KMS-11 (cell line): ENCODE measurements around the gene PDCL3.

ENCODE experiments used
- H2AFZ ChIP-seq: fragments of 200-600 bp; sonication (generic); 2 replicates; pipeline ENCODE4 v1.6.1; 2016; ENCODE audit warnings: antibody characterized with exemption, mixed run types, low read depth
- H3K27ac ChIP-seq: fragments of 200-600 bp; sonication (generic); 2 replicates; pipeline ENCODE4 v1.6.1; 2016; ENCODE audit warnings: mild to moderate bottlenecking, mixed run types
- H3K27me3 ChIP-seq: fragments of 200-600 bp; sonication (generic); 2 replicates; pipeline ENCODE4 v1.6.1; 2017; ENCODE audit warnings: mild to moderate bottlenecking, low read depth, mixed run types, moderate library complexity; ENCODE audit not compliant: insufficient read depth
- H3K36me3 ChIP-seq: fragments of 200-600 bp; sonication (generic); 2 replicates; pipeline ENCODE4 v1.6.1; 2017; ENCODE audit warnings: mild to moderate bottlenecking, mixed run types; ENCODE audit not compliant: insufficient read depth
- H3K4me1 ChIP-seq: fragments of 200-600 bp; sonication (generic); 2 replicates; pipeline ENCODE4 v1.6.1; 2016; ENCODE audit warnings: mild to moderate bottlenecking, low read depth, mixed run types; ENCODE audit not compliant: poor library complexity, severe bottlenecking
- H3K4me2 ChIP-seq: fragments of 200-600 bp; sonication (generic); 2 replicates; pipeline ENCODE4 v1.7.0; 2016; ENCODE audit warnings: mild to moderate bottlenecking, mixed run types
- H3K4me3 ChIP-seq: fragments of 200-600 bp; sonication (generic); IDR thresholded peaks from 2 replicates; pipeline ENCODE4 v1.6.1; 2017; ENCODE audit warnings: low read depth, low read length, mixed read lengths; ENCODE audit not compliant: insufficient read depth
- H3K79me2 ChIP-seq: fragments of 200-600 bp; sonication (generic); 2 replicates; pipeline ENCODE4 v1.6.1; 2016; ENCODE audit warnings: low read depth, mixed run types; ENCODE audit not compliant: insufficient read depth
- H3K9ac ChIP-seq: fragments of 200-600 bp; sonication (generic); 2 replicates; pipeline ENCODE4 v1.6.1; 2016; ENCODE audit warnings: mild to moderate bottlenecking, mixed run types
- H4K20me1 ChIP-seq: fragments of 200-600 bp; sonication (generic); 2 replicates; pipeline ENCODE4 v1.6.1; 2016; ENCODE audit warnings: mild to moderate bottlenecking, mixed run types; ENCODE audit not compliant: insufficient read depth
- CTCF ChIP-seq: fragments of 200-600 bp; sonication (generic); conservative IDR thresholded peaks from 2 replicates; pipeline ENCODE4 v1.6.1; 2017; ENCODE audit warnings: low read depth, mild to moderate bottlenecking, antibody characterized with exemption, low read length, moderate library complexity, mixed read lengths

PDCL3 gene

GRCh38 chr2:100554798-100555407 is 7.9 kb upstream of the PDCL3 start:
- H3K4me2 ChIP-seq, result no peak overlapping the region
- no peak overlapping the region for H3K27ac ChIP-seq
- no peak overlapping the region for H3K4me3 ChIP-seq
- no peak overlapping the region for H2AFZ ChIP-seq
- no peaks in the 10 kb centered on the region for H3K4me1 ChIP-seq
- H4K20me1 ChIP-seq, result no peaks in the 10 kb centered on the region
- no peaks in the 10 kb centered on the region for H3K79me2 ChIP-seq
- no peaks in the 10 kb centered on the region for H3K27me3 ChIP-seq
- no peaks in the 10 kb centered on the region for H3K36me3 ChIP-seq
- H3K9ac ChIP-seq, result no peak overlapping the region
- no peak for TF ChIP-seq CTCF

- H3K36me3 ChIP-seq, result no peaks in the 10 kb centered on the region
- no peak overlapping the region for H2AFZ ChIP-seq
- H4K20me1 ChIP-seq, result no peaks in the 10 kb centered on the region
- H3K27ac ChIP-seq, result no peak overlapping the region
- peaks cover 7% of the 10 kb centered on the region for H3K4me1 ChIP-seq
- no peaks in the 10 kb centered on the region for H3K79me2 ChIP-seq
- no peak for TF ChIP-seq CTCF
- H3K9ac ChIP-seq, result no peak overlapping the region
- no peak overlapping the region for H3K4me3 ChIP-seq
- no peaks in the 10 kb centered on the region for H3K27me3 ChIP-seq
- no peak overlapping the region for H3K4me2 ChIP-seq
Measured at GRCh38 chr2:100556746-100557145, 6.0 kb upstream of the PDCL3 start.

- Histone ChIP-seq H3K79me2 (no peaks in the 10 kb centered on the region; the same call in 1 of the 2 replicates), H2AFZ (no peak overlapping the region), H3K4me1 (peaks cover 19% of the 10 kb centered on the region), H4K20me1 (no peaks in the 10 kb centered on the region), H3K36me3 (no peaks in the 10 kb centered on the region), H3K9ac (no peak overlapping the region), H3K27me3 (no peaks in the 10 kb centered on the region), H3K27ac (no peak overlapping the region), H3K4me3 (no peak overlapping the region), H3K4me2 (no peak overlapping the region)
- no peak for TF ChIP-seq CTCF
Measured at GRCh38 chr2:100560216-100560830, 2.5 kb upstream of the PDCL3 start.

GRCh38 chr2:100561191-100561590 is 1.6 kb upstream of the PDCL3 start:
- peak overlapping the region; percentile 69; the same call in 1 of the 2 replicates for H3K4me2 ChIP-seq

More at GRCh38 chr2:100561191-100561590, 1.6 kb upstream of the PDCL3 start:
- Histone ChIP-seq H3K4me3 (no peak overlapping the region), H3K27ac (peak overlapping the region; percentile 86), H3K9ac (no peak overlapping the region), H3K36me3 (no peaks in the 10 kb centered on the region), H3K4me1 (peaks cover 19% of the 10 kb centered on the region), H4K20me1 (no peaks in the 10 kb centered on the region), H3K27me3 (no peaks in the 10 kb centered on the region), H3K79me2 (no peaks in the 10 kb centered on the region; the same call in 1 of the 2 replicates), H2AFZ (peak overlapping the region; percentile 89; the same call in 1 of the 2 replicates)
- TF ChIP-seq CTCF, result no peak
